K562 (cell line): ENCODE results near the gene EDARADD. TPM values are rescaled to one million over a fixed set of nuclear protein-coding genes. Genes with fewer than 3 reads are reported as not detected.
A peak's percentile ranks its signal among the peaks of the same experiment; 100 is the strongest.

ENCODE experiments used
- CREB3L1 ChIP-seq: fragments of 450-650 bp; IDR thresholded peaks from 2 replicates; pipeline ENCODE4 v1.6.1; 2014; ENCODE audit warnings: low read depth, mild to moderate bottlenecking, moderate library complexity, borderline replicate concordance
- EP300 ChIP-seq: IDR thresholded peaks from 2 replicates; pipeline ENCODE4 v1.6.1; 2012; ENCODE audit warnings: low read length, improper control_type of control experiment
- ESRRB ChIP-seq: fragments of 250-450 bp; sonication (Bioruptor Pico); IDR thresholded peaks from 2 replicates; pipeline ENCODE4 v1.5.0; 2020; ENCODE audit warnings: mild to moderate bottlenecking, moderate library complexity, borderline replicate concordance
- JUND ChIP-seq, 2 experiments: IDR thresholded peaks; 2 replicates in 1 of 2; 3 replicates in 1 of 2; pipeline ENCODE4 v1.6.1; 2011; ENCODE audit warnings: borderline replicate concordance in 2 of 2, low read depth in 2 of 2, low read length in 2 of 2, improper control_type of control experiment in 1 of 2, missing biosample characterization in 1 of 2, missing genetic modification characterization in 1 of 2, missing genetic modification reagents in 1 of 2
- MCM3 ChIP-seq: fragments of 450-650 bp; IDR thresholded peaks from 2 replicates; pipeline ENCODE4 v1.6.1; 2016
- MYNN ChIP-seq, 2 experiments: sonication (generic); formaldehyde crosslinking in 1 of 2; IDR thresholded peaks; 2 replicates each; pipeline versions ENCODE4 v1.5.0 to v1.6.1; 2016 to 2020; ENCODE audit warnings: antibody characterized with exemption in 1 of 2, missing genetic modification reagents in 1 of 2
- NCOA4 ChIP-seq: fragments of 450-650 bp; IDR thresholded peaks from 2 replicates; pipeline ENCODE4 v1.6.1; 2018; ENCODE audit warnings: mild to moderate bottlenecking; ENCODE audit not compliant: partially characterized antibody
- NR2C2 ChIP-seq, 2 experiments: fragments of 200-800 bp in 1 of 2; sonication (Bioruptor generic) in 1 of 2; sonication (generic) in 1 of 2; formaldehyde crosslinking in 1 of 2; IDR thresholded peaks; 2 replicates each; pipeline versions ENCODE4 v1.6.1 to v1.8.0; 2016 to 2022; ENCODE audit warnings: mild to moderate bottlenecking in 1 of 2, missing compliant biosample characterization in 1 of 2, missing genetic modification characterization in 1 of 2, missing genetic modification reagents in 1 of 2
- SUPT5H ChIP-seq: fragments of 450-650 bp; IDR thresholded peaks from 2 replicates; pipeline ENCODE4 v1.6.1; 2016
- XRCC3 ChIP-seq: fragments of 450-650 bp; IDR thresholded peaks from 2 replicates; pipeline ENCODE4 v1.6.1; 2017; ENCODE audit warnings: mild to moderate bottlenecking, moderate library complexity
- polyA plus RNA-seq, 8 experiments: library from polyadenylated mRNA; depleted of rRNA in 4 of 8; stranded (reverse) in 5 of 8; unstranded in 3 of 8; fragments of >200 nt; fragmentation: Nextera tagmentation in 2 of 8; fragmentation: Illumina TruSeq in 1 of 8; extraction: Ambion mirVana in 2 of 8; extraction: Trizol in 1 of 8; gene quantifications; 2 replicates each; pipeline versions ENCODE4 v1.2.1 to v1.2.3, GENCODE V29; 2011 to 2014; ENCODE audit warnings: inconsistent platforms in 1 of 8, missing spikeins in 1 of 8
- total RNA-seq, 7 experiments: library from RNA; depleted of rRNA in 6 of 7; stranded (reverse); fragments of >200 nt in 6 of 7; fragmentation: Illumina TruSeq in 2 of 7; extraction: Trizol in 2 of 7; gene quantifications; 2 replicates each; pipeline versions ENCODE4 v1.2.1 to v1.2.3, GENCODE V29; 2011 to 2021; ENCODE audit warnings: low replicate concordance in 1 of 7

The EDARADD gene
- total and polyA plus RNA-seq, 9 of the 15 experiments (the other 6 are each of a cell fraction or from before 2014, with no cell fraction given) = 0.46 to 32.4 (median 20.6) TPM

GRCh38 chr1:236421022-236421421, 26.9 kb downstream of the EDARADD start (continued):
- TF ChIP-seq MCM3 (no peak), SUPT5H (no peak), CREB3L1 (no peak), JUND (IDR thresholded peaks at IDR 0.05; ENCODE audit: borderline replicate concordance, low read depth, low read length) (peak; percentile 96), JUND (tag; IDR thresholded peaks at IDR 0.05; ENCODE audit: borderline replicate concordance, low read depth, low read length) (peak; percentile 97), MYNN (IDR thresholded peaks at IDR 0.05) (peak; percentile 58; the same call in 1 of the 2 replicates), MYNN (CRISPR knock-in tag; IDR thresholded peaks at IDR 0.05) (no peak), NCOA4 (no peak), EP300 (peak; percentile 52; the same call in 1 of the 2 replicates), NR2C2 (CRISPR knock-in tag; IDR thresholded peaks at IDR 0.05) (no peak), NR2C2 (tag; IDR thresholded peaks at IDR 0.05) (peak; percentile 55; the same call in 1 of the 2 replicates), XRCC3 (no peak), ESRRB (CRISPR knock-in tag) (no peak)
